NCI-H526 (cell line): ENCODE data around the gene NPAS3.

Experiments used
- DNase-seq, 2 experiments: peaks; one replicate each; lab custom pipeline; 2025; lab: John Stamatoyannopoulos, UW

NPAS3 gene

GRCh38 chr14:33756833-33757232 lies 818.2 kb downstream of the NPAS3 start:
- DNase-seq, result no peak

- DNase-seq, result no peak
These were observed 819.9 kb downstream of the NPAS3 start for GRCh38 chr14:33758547-33758946.

GRCh38 chr14:33762161-33762851 lies 823.6 kb downstream of the NPAS3 start:
- no peak for DNase-seq

GRCh38 chr14:33764876-33765650 lies 826.4 kb downstream of the NPAS3 start:
- peak in 1 of 2 experiments; percentile 12 for DNase-seq

GRCh38 chr14:33767586-33768457 lies 829.1 kb downstream of the NPAS3 start:
- no peak for DNase-seq

- no peak for DNase-seq
These were observed 829.8 kb downstream of the NPAS3 start for GRCh38 chr14:33768458-33768830.

- DNase-seq, result no peak
These were observed 834.7 kb downstream of the NPAS3 start for GRCh38 chr14:33773205-33774030.

GRCh38 chr14:33774161-33774560 lies 835.5 kb downstream of the NPAS3 start:
- DNase-seq, result no peak

GRCh38 chr14:33774723-33775470 lies 836.2 kb downstream of the NPAS3 start:
- no peak for DNase-seq

- DNase-seq, result no peak
These were observed 838.2 kb downstream of the NPAS3 start for GRCh38 chr14:33776871-33777270.

GRCh38 chr14:33777681-33778080 lies 839.0 kb downstream of the NPAS3 start:
- no peak for DNase-seq

GRCh38 chr14:33780035-33780434 lies 841.4 kb downstream of the NPAS3 start:
- no peak for DNase-seq

- no peak for DNase-seq
These were observed 842.6 kb downstream of the NPAS3 start for GRCh38 chr14:33781236-33781635.

- peak in 1 of 2 experiments; percentile 5 for DNase-seq
These were observed 844.2 kb downstream of the NPAS3 start for GRCh38 chr14:33782923-33783322.

- no peak for DNase-seq
These were observed 847.6 kb downstream of the NPAS3 start for GRCh38 chr14:33786091-33786825.

- DNase-seq, result peak in 1 of 2 experiments; percentile 14
These were observed 849.5 kb downstream of the NPAS3 start for GRCh38 chr14:33788161-33788560.

GRCh38 chr14:33790996-33791395 lies 852.3 kb downstream of the NPAS3 start:
- DNase-seq, result no peak

- peak; percentile 83 to 85 for DNase-seq
These were observed 853.5 kb downstream of the NPAS3 start for GRCh38 chr14:33792009-33792719.

GRCh38 chr14:33792720-33793368 lies 854.2 kb downstream of the NPAS3 start:
- DNase-seq, result peak; percentile 81 to 90
